ENCODE results near the gene CDC23. TPM values are rescaled to one million over a fixed set of nuclear protein-coding genes. Genes with fewer than 3 reads are reported as not detected.
A peak's percentile ranks its signal among the peaks of the same experiment; 100 is the strongest.
"Not testable (repeated sequence)": the region's sequence is repeated elsewhere in the genome, so short reads cannot be mapped to it uniquely, and the experiment has no call there.

Gene CDC23
- total RNA-seq, 1 experiment from 2014 or later: 53.6 TPM

- in situ Hi-C loops (cut with HindIII; ENCODE audit: low sequenced_read_pairs): no loop called here
- DNase-seq (ENCODE audit: low spot score): no peak
Observed at GRCh38 chr5:138226910-138227309, 13.8 kb upstream of the CDC23 start.

- no peak for DNase-seq (ENCODE audit: low spot score)
- in situ Hi-C loops (cut with HindIII; ENCODE audit: low sequenced_read_pairs): no loop called here
Observed at GRCh38 chr5:138224712-138225111, 11.6 kb upstream of the CDC23 start.

GRCh38 chr5:138223532-138223931 lies 10.4 kb upstream of the CDC23 start:
- in situ Hi-C loops (cut with HindIII; ENCODE audit: low sequenced_read_pairs): no loop called here
- DNase-seq (ENCODE audit: low spot score): no peak

- in situ Hi-C loops (cut with HindIII; ENCODE audit: low sequenced_read_pairs): no loop called here
- no peak for DNase-seq (ENCODE audit: low spot score)
Observed at GRCh38 chr5:138216799-138217198, 3.7 kb upstream of the CDC23 start.

GRCh38 chr5:138212828-138213160 lies 329 bp downstream of the CDC23 start:
- DNase-seq (ENCODE audit: low spot score): no peak
- in situ Hi-C loops (cut with HindIII; ENCODE audit: low sequenced_read_pairs): no loop called here

GRCh38 chr5:138210985-138211384 lies 2.1 kb downstream of the CDC23 start:
- in situ Hi-C loops (cut with HindIII; ENCODE audit: low sequenced_read_pairs): no loop called here
- DNase-seq (ENCODE audit: low spot score): no peak

- DNase-seq (ENCODE audit: low spot score); in situ Hi-C loops (cut with HindIII; ENCODE audit: low sequenced_read_pairs): not testable (repeated sequence)
Observed at GRCh38 chr5:138193859-138194258, 19.3 kb downstream of the CDC23 start.

- in situ Hi-C loops (cut with HindIII; ENCODE audit: low sequenced_read_pairs): no loop called here
- no peak for DNase-seq (ENCODE audit: low spot score)
Observed at GRCh38 chr5:138192826-138193225, 20.3 kb downstream of the CDC23 start.

- DNase-seq (ENCODE audit: low spot score): no peak
- in situ Hi-C loops (cut with HindIII; ENCODE audit: low sequenced_read_pairs): no loop called here
Observed at GRCh38 chr5:138188626-138189025, 24.5 kb downstream of the CDC23 start.

- DNase-seq (ENCODE audit: low spot score): no peak
- in situ Hi-C loops (cut with HindIII; ENCODE audit: low sequenced_read_pairs): no loop called here
Observed at GRCh38 chr5:138186002-138186447, 27.1 kb downstream of the CDC23 start.

- in situ Hi-C loops (cut with HindIII; ENCODE audit: low sequenced_read_pairs): no loop called here
- no peak for DNase-seq (ENCODE audit: low spot score)
Observed at GRCh38 chr5:138182808-138183207, 30.3 kb downstream of the CDC23 start.

- in situ Hi-C loops (cut with HindIII; ENCODE audit: low sequenced_read_pairs): no loop called here
- DNase-seq (ENCODE audit: low spot score): no peak
Observed at GRCh38 chr5:138180841-138181240, 32.3 kb downstream of the CDC23 start.

GRCh38 chr5:138180183-138180782 lies 32.8 kb downstream of the CDC23 start:
- in situ Hi-C loops (cut with HindIII; ENCODE audit: low sequenced_read_pairs): no loop called here
- peak; percentile 47 for DNase-seq (ENCODE audit: low spot score)

GRCh38 chr5:138179277-138179857 lies 33.8 kb downstream of the CDC23 start:
- no peak for DNase-seq (ENCODE audit: low spot score)
- in situ Hi-C loops (cut with HindIII; ENCODE audit: low sequenced_read_pairs): no loop called here

GRCh38 chr5:138178516-138179276 lies 34.4 kb downstream of the CDC23 start, which contains the start of the genes BRD8 and KIF20A:
Gene BRD8, minus strand, starts transcription at chr5:138178630. Its CDS starts 16 bp downstream, at chr5:138178614.
Gene KIF20A, plus strand, starts transcription at chr5:138179112. Its CDS starts 569 bp downstream, at chr5:138179681.
- in situ Hi-C loops (cut with HindIII; ENCODE audit: low sequenced_read_pairs): no loop called here
- peak; percentile 97 for DNase-seq (ENCODE audit: low spot score)

- peak; percentile 51 for DNase-seq (ENCODE audit: low spot score)
- in situ Hi-C loops (cut with HindIII; ENCODE audit: low sequenced_read_pairs): no loop called here
Observed at GRCh38 chr5:138177941-138178515, 35.1 kb downstream of the CDC23 start.

- in situ Hi-C loops (cut with HindIII; ENCODE audit: low sequenced_read_pairs): no loop called here
- DNase-seq (ENCODE audit: low spot score): no peak
Observed at GRCh38 chr5:138170299-138170698, 42.8 kb downstream of the CDC23 start.

- no peak for DNase-seq (ENCODE audit: low spot score)
- in situ Hi-C loops (cut with HindIII; ENCODE audit: low sequenced_read_pairs): no loop called here
Observed at GRCh38 chr5:138169124-138169523, 44.0 kb downstream of the CDC23 start.

- no peak for DNase-seq (ENCODE audit: low spot score)
- in situ Hi-C loops (cut with HindIII; ENCODE audit: low sequenced_read_pairs): no loop called here
Observed at GRCh38 chr5:138163721-138164120, 49.4 kb downstream of the CDC23 start.

GRCh38 chr5:138160706-138161105 lies 52.4 kb downstream of the CDC23 start:
- no peak for DNase-seq (ENCODE audit: low spot score)
- in situ Hi-C loops (cut with HindIII; ENCODE audit: low sequenced_read_pairs): no loop called here

All from G401 (cell line).